ENCODE measurements around the gene RSPO4.

DNA sequence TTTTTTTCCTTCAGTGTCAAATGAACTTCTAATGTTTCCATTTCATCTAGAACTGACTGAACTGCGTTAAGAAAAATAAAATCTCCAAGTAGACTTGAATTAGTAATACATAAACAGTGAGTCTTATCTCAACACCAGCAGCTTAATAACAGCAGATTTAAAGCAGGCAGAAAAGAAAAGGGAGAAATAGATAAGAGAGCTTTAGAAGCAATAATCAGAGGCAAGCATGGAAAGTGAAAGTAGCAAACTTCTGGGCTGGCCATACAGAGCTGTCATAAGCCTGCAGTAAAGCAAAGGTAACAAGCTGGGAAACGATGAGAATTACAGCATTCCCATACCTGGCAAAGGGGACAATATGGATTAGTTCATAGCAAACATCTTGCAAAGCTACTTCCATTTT lies 69.1 kb downstream of the RSPO4 start:
- TF ChIP-seq EP300 (IDR thresholded peaks at IDR 0.05) = no peak
- TF ChIP-seq, protein P1, sequence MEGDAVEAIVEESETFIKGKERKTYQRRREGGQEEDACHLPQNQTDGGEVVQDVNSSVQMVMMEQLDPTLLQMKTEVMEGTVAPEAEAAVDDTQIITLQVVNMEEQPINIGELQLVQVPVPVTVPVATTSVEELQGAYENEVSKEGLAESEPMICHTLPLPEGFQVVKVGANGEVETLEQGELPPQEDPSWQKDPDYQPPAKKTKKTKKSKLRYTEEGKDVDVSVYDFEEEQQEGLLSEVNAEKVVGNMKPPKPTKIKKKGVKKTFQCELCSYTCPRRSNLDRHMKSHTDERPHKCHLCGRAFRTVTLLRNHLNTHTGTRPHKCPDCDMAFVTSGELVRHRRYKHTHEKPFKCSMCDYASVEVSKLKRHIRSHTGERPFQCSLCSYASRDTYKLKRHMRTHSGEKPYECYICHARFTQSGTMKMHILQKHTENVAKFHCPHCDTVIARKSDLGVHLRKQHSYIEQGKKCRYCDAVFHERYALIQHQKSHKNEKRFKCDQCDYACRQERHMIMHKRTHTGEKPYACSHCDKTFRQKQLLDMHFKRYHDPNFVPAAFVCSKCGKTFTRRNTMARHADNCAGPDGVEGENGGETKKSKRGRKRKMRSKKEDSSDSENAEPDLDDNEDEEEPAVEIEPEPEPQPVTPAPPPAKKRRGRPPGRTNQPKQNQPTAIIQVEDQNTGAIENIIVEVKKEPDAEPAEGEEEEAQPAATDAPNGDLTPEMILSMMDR (IDR thresholded peaks at IDR 0.05) = no peak
- TF ChIP-seq POLR2A (IDR thresholded peaks at IDR 0.05) = no peak
- no peak for TF ChIP-seq POLR2AphosphoS5 (IDR thresholded peaks at IDR 0.05)
